ENCODE data around the gene ZDHHC3. TPM values are rescaled to one million over a fixed set of nuclear protein-coding genes. Genes with fewer than 3 reads are reported as not detected.

ZDHHC3 gene
- polyA plus RNA-seq, 3 donors from 2014 or later: 43.5 to 65.3 (median 46.9) TPM

DNA sequence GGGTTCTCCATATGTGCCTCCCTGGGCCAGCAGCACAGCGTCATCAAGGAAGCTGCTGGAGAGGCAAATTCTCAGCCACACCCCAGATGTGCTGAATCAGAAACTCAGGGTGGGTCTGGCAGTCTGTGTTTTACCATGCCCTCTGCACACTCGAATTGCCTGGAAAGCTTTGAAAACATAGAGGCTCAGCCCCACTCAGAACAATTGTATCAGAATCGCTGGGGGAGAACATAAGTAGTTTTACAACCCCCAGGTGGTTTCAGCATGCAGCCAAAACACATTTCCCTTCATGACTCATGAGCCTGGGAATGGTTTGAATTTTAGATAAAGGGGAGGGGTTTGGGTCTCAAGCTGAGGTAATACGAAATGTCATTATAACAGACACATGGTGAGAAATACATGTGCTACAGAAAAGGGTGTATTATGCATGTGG is 92.0 kb downstream of the ZDHHC3 start:
- Mint-ChIP-seq H3K4me3 (no peak overlapping the region), H3K27ac (no peak overlapping the region), H3K4me1 (no peaks in the 10 kb centered on the region), H3K9me3 (no peaks in the 10 kb centered on the region), H3K27me3 (ENCODE audit: low read depth in 3 of 3) (peaks cover 2 to 5% (median 4%) of the 10 kb centered on the region in 3 donors), H3K36me3 (no peaks in the 10 kb centered on the region)
- DNase-seq: no peak

DNA sequence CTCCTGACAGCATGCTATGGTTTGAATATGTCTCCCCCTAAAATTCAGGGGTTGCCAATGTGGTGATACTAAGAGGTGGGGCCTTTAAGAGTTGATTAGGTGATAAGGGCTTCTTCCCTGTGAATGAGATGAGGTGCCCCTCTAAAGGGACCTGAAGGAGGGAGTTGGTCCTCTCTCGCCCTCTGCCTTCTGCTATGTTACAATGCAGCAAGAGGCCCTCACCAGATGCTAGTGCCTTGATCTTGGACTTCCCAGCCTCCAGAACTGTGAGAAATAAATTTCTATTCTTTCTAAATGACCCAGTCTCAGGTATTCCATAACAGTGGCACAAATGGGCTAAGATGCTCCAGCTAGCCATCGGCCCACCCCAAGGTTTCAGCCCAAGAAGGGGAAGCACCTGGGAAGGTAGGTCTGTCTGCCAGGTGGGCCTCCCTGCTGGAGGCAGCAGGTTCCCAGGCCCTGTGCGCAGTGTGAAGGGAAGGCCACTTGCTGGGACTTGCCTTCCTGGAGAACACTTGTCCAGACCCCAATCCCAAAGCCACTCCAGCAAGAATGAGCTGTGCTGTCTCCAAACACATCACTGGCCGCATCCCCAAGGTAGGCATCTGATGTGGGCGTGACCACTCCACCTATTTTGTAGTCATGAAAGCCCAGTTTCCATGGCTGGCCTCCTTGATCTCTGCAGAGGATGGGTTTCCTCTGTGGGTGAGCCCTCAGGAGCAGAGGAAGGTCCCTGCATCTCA is 92.6 kb downstream of the ZDHHC3 start:
- Mint-ChIP-seq H3K4me3 (no peak overlapping the region), H3K9me3 (no peaks in the 10 kb centered on the region), H3K27ac (no peak overlapping the region), H3K4me1 (no peaks in the 10 kb centered on the region), H3K36me3 (no peaks in the 10 kb centered on the region), H3K27me3 (ENCODE audit: low read depth in 3 of 3) (peaks cover 2 to 7% (median 4%) of the 10 kb centered on the region in 3 donors)
- DNase-seq: no peak

DNA sequence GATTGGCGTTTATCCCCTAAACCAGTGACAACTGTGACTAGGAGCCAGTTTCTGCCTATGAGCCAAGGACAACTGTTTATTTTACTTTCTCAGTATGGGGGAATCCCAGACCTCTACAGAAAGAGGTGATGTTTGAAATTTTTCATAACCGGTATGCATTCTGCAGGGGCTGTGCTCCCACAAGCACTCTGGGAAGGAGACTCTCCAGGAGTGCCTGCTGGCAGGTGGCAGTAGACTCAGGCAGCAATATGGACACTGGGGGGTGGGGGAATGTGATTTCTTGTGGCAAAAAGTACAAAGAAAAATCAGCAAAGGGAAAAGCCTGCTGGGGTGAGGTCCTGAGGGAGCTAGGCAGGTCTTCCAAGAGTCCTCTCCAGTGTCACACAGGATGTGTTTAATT is 95.7 kb downstream of the ZDHHC3 start:
- Mint-ChIP-seq H3K36me3 (no peaks in the 10 kb centered on the region), H3K4me3 (no peak overlapping the region), H3K9me3 (no peaks in the 10 kb centered on the region), H3K4me1 (no peaks in the 10 kb centered on the region), H3K27ac (no peak overlapping the region), H3K27me3 (ENCODE audit: low read depth in 3 of 3) (peaks cover 0 to 10% (median 2%) of the 10 kb centered on the region in 3 donors)
- no peak for DNase-seq

DNA sequence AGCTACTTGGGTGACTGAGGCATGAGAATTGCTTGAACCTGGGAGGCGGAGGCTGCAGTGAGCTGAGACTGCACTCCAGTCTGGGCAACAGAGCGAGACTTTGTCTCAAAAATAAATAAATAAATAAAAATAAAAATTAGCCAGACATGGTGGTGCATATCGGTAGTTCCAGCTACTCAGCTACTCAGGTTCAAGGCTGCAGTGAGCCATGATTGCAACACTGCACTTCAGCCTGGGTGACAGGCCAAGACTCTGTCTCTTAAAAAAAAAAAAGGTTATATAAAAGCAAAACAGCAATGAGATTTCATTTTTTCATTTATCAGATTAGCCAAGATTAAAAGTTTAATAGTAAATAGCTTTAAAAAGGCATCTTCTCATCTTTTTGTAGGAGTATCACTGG is 98.6 kb downstream of the ZDHHC3 start:
- H3K36me3 Mint-ChIP-seq: no peaks in the 10 kb centered on the region
- no peaks in the 10 kb centered on the region for H3K9me3 Mint-ChIP-seq
- H3K27me3 Mint-ChIP-seq (ENCODE audit: low read depth in 3 of 3): peaks cover 0 to 4% (median 0%) of the 10 kb centered on the region in 3 donors

DNA sequence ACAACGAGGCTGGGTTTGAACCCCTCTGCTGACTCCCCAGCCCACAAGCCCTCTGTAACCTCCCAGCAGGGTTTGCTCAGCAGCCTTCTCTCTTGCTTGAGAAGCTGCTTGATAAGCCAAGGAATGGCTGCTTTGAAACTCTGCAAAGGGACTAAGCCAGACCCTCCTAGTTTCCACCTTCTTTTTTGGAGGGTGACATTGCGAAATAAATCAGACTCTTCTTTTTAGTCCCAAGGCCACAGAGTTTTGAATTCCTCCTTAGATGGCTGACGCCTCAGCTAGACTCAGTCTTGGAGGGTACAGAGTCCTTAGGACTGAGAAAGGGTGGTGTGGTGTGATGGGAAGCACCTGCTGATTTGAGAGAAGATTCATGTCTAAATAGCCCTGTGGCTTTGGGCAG is 100.4 kb downstream of the ZDHHC3 start:
- Mint-ChIP-seq H3K36me3 (no peaks in the 10 kb centered on the region), H3K4me1 (no peaks in the 10 kb centered on the region), H3K27me3 (ENCODE audit: low read depth in 3 of 3) (peaks cover 0 to 4% (median 1%) of the 10 kb centered on the region in 3 donors), H3K9me3 (no peaks in the 10 kb centered on the region), H3K4me3 (no peak overlapping the region), H3K27ac (no peak overlapping the region)
- no peak for DNase-seq

More for the DNA sequence above, 98.6 kb downstream of the ZDHHC3 start:
- Mint-ChIP-seq H3K4me3 (no peak overlapping the region), H3K27ac (no peak overlapping the region), H3K4me1 (no peaks in the 10 kb centered on the region)
- DNase-seq: no peak

Other genes starting within 250 kb of the ZDHHC3 start
- 1 to 10 TPM; 1.8 to 3.3 (median 2.3) TPM for gene ZNF501, start 246.5 kb downstream of the ZDHHC3 start, polyA plus RNA-seq
- 10 to 100 TPM; 10.5 to 37.5 (median 31.1) TPM for gene KIAA1143, start 214.6 kb downstream of the ZDHHC3 start, polyA plus RNA-seq
- under 1 TPM in 2 of 3 donors, not detected in 1; 0.29 to 0.56 TPM for gene KIF15, start 214.4 kb downstream of the ZDHHC3 start, polyA plus RNA-seq
- 10 to 100 TPM; 27.9 to 54.2 (median 43.3) TPM for gene TMEM42, start 114.3 kb downstream of the ZDHHC3 start, polyA plus RNA-seq
- gene TGM4, start 101.6 kb downstream of the ZDHHC3 start, polyA plus RNA-seq: under 1 TPM in 1 of 3 donors, not detected in 2; 0.15 TPM
- 10 to 100 TPM; 35.0 to 73.2 (median 52.2) TPM for gene EXOSC7, start 70 bp upstream of the ZDHHC3 start, polyA plus RNA-seq
- gene CLEC3B, start 50.1 kb upstream of the ZDHHC3 start, polyA plus RNA-seq: 1 to 10 TPM; 1.7 to 7.6 (median 2.0) TPM
- gene CDCP1, start 170.2 kb upstream of the ZDHHC3 start, polyA plus RNA-seq: 1 to 10 TPM; 1.1 to 3.3 (median 2.0) TPM

All from immature natural killer cell (primary cell).